T47D (cell line): ENCODE data around the gene MMP14.
"Not testable (repeated sequence)": the region's sequence is repeated elsewhere in the genome, so short reads cannot be mapped to it uniquely, and the experiment has no call there.

Source experiments
- DNase-seq, 2 experiments: peaks; one replicate each; pipeline versions ENCODE4 v3.0.0 to v3.0.0-alpha.2; 2011 to 2012; ENCODE audit warnings: low read depth in 1 of 2, low spot score in 1 of 2
- JUND ChIP-seq: IDR thresholded peaks from 2 replicates; pipeline ENCODE4 v1.6.1; 2012; ENCODE audit warnings: low read depth
- in situ Hi-C: cut with HindIII; loops from 2 replicates; pipeline ENCODE4 v1.10.0; 2016; ENCODE audit warnings: low sequenced_read_pairs, low pct_unique_long_range_greater_than_20kb

MMP14 gene

DNA sequence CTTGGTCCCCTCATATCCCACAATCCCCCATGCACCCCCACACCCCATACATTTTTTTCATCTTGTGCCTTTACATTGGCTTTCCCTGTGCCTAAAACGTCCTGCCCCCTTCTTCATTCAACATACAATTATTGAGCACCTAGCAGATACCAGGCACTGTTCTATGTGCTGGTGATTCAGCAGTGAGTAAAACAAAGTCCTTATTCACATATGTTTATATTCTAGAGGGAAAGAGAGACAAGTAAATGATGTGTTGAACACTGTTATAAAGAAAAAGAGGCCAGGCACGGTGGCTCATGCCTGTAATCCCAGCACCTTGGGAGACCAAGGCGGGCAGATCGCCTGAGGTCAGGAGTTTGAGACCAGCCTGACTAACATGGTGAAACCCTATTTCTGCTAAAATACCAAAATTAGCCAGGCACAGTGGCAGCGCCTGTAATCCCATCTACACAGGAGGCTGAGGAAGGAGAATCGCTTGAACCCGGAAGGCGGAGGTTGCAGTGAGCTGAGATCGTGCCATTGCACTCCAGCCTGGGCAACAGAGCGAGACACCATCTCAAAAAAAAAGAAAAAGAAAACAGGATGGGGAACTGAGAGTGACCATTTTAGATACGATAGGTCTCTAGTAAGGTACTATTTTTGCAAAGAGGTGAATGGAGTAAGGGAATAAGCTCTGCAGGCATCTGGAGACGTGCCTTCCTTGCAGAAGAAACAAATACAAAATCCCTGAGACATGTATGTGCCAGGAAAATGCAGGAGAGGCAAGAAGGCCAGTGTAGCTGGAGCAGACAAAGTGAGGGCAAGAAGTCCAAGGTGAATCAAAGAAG, 33.3 kb upstream of the MMP14 start:
- in situ Hi-C loops, result no loop called here
- no peak for DNase-seq
- TF ChIP-seq JUND, result no peak

DNA sequence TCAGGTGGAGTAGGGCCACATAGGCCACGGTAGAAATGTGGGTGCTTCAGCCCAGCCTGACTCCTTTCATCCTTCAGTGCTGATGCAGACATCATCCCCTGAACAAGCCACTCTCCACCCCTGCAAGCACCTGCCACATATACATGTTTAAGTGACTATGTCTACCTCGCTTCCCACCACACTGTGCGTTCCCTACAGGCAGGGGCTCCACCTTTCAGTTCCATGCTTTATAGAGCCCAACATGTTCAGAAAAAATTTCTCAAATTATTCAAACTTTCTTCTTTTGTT, 32.8 kb upstream of the MMP14 start:
- DNase-seq, result no peak
- in situ Hi-C loops, result no loop called here
- TF ChIP-seq JUND, result no peak

- in situ Hi-C loops, DNase-seq: not testable (repeated sequence)
Measured at GRCh38 chr14:22805235-22805634, 31.1 kb upstream of the MMP14 start.

DNA sequence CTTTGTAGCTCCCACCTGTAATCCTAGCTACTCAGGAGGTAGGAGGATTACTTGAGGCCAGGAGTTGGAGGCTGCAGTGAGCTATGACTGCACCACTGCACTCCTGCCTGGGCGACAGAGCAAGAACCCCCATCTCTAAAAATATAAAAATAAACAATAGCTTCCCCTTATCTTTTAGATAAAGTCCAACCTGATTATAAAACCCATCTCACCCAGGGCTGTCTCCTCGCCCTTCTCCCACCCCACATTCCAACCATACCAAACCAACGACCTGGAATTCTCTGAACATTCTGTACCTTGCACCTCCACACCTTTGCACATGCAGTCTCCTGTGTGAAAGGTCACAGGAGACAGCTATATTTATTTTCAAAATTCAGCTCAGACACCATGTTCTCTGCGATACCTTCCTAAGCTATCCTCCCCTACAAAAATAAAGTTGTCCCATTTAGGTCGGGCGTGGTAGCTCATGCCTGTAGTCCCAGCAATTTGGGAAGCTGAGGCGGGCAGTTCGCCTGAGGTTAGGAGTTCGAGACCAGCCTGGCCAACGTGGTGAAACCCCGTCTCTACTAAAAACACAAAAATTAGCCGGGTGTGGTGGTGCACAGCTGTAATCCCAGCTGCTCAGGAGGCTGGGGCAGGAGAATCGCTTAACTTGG, 28.8 kb upstream of the MMP14 start:
- TF ChIP-seq JUND, result no peak
- in situ Hi-C loops, result no loop called here

GRCh38 chr14:22808388-22809209, 27.8 kb upstream of the MMP14 start:
- TF ChIP-seq JUND, result no peak
- in situ Hi-C loops, result no loop called here
- DNase-seq, result no peak

More for the DNA sequence above, 28.8 kb upstream of the MMP14 start:
- DNase-seq, result no peak

DNA sequence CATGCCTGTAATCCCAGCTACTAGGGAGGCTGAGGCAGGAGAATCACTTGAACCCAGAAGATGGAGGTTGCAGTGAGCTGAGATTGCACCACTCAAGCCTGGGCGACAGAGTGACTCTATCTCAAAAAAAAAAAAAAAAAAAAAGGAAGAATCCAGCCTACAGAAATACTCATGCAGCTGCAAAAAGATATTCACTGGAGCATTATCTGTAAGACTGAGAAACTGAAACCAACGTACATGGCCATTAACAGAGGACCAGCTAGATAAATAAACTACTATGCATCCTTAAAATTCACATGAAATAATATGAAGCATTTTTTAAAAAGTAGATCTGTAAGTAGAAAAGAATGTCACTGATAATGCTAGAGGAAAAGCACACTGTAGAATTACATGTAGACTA, 24.7 kb upstream of the MMP14 start:
- in situ Hi-C loops, result no loop called here
- TF ChIP-seq JUND, result no peak
- DNase-seq, result no peak

DNA sequence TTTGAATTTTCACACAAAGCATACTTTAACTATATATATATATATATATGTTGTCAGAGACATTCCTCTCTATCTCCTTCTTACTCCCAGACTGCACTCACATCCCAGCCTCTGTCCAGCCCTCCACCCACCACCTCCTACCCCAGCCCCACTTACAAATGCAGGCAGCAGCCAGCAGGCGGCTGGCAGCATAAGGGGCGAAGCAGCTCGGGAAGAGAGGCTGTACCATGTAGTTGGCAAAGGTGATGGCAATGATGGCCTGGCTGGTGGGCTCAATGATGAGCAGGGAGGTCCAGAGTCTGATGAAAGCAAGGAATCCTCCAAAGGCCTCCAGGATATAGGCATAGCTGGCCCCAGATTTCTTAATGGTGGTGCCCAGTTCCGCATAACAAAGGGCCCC, 23.6 kb upstream of the MMP14 start:
- TF ChIP-seq JUND, result no peak
- in situ Hi-C loops, result no loop called here
- no peak for DNase-seq

GRCh38 chr14:22813145-22813544, 23.2 kb upstream of the MMP14 start:
- in situ Hi-C loops, result no loop called here
- DNase-seq, result no peak
- TF ChIP-seq JUND, result no peak

DNA sequence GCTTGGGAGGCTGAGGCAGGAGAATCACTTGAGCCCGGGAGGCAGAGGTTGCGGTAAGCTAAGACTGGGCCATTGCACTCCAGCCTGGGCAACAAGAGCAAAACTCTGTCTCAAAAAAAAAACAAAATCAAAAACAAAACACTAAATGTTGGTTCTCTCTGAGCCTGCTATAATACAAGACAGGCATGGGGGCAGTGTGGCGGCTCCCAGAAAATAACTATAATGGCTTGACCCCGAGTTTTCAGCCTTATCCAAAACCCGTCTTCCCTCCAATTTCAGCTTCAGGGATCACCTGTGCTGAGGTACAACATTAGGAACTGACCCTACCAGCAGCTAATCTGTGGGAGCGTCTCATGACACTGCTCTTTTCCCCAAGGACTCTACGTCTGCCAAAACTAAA, 22.0 kb upstream of the MMP14 start:
- no peak for TF ChIP-seq JUND
- no peak for DNase-seq
- in situ Hi-C loops, result no loop called here

DNA sequence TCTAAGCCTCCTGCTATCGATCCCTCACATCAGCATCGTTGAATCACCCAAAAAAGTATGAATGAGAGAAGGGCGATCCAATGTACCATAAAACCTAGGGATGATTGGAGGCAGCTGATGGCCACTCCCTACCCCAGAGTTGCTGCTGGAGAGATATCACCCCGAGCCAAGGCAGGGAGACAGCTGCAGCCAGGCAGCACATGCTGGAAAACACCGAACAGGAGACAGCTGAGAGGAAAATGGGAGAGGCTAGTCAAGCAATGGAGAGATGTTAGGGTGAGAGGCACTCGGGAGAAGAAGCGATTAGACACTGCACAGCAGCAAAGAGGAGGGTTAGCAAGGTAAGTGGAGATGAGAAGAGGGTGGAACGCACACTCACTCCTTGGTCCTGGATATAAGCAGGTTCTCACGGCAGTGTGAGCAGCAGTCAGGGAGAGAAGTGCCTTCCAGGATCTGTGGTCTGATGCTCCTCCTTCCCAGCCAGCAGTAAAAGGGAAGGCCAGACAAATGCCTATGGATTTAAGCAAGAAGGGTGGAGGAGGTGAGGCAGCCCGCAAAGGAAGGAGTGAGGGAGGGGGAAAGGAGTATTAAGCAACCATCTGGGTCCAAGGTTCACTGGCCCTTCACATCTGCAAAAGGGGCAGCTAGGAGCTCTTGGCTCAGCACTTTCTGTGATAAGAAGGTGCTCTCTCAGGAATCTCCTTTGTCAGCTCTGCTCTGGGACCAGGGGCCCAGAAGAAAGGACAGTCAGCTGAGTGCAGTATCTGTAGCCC, 21.3 kb upstream of the MMP14 start, which contains the start of gene SLC7A7:
SLC7A7 (minus strand) TSS at position 495 of the 773 bp plus-strand sequence. CDS start 2,037 bp downstream, outside the sequence.
- TF ChIP-seq JUND, result no peak
- in situ Hi-C loops, result no loop called here
- DNase-seq, result no peak

DNA sequence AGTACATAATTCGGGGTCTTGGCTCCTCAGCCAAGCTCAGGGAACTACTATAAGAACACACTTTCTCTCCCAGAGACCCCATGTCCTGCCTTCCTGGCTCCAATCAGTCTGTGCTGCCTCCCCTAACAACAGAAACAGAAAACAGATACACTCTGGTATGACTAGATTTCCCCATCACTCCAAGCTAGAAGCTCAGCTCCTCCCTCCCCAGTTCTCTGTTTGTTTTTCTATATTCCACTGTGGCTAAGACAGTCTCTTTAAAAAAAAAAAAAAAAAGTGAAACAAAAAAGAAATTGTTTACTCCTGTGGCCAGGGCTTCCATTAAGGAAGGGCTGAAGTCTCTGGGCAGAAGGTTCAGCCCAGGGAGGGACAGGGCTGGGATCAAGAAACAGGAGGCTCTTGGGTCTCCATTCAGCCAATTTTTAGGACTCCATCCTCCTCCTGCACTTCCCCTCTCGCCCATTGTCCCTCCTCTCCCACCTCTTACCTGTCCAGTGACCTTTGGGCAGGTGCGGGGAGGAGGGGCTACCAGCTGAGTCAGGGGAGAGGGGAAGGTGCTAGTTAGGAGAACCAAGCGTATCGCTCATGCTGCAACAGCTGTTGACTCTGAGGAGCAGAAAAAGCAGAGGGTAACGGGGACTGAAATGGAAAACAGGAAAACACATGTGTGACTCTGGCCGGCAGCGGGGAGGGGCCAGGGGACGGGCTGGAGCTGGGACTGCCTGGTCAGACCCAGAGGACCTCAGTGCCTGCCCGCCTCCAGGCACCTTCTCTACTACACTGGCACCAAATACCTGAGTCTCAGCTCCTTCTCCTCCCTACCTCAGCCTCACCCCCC, 17.0 kb upstream of the MMP14 start:
- no peak for DNase-seq
- in situ Hi-C loops, result no loop called here
- TF ChIP-seq JUND, result no peak
